ENCODE results near the gene S100A3.

Gene S100A3

DNA sequence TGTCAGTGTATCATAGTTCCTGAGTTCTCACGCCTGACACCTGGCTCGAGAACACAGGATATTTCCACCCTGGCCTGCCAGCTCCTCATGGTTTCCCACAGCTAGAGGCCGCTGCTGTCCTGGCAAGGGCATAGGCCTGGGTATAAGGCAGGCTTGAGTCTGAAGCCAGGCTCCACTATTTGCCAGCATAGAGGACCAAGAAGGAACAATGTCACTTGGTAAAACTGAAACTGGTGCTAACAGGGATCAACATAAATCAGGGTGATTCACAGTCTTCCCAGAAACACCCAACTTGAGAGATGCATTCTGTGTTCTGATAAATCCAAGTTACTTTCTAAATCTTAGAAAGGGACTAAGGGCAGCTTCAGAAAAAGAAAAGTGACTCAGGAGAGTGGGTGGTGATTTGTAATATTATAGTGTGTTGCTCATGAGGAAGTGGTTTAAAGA lies 23.5 kb upstream of the S100A3 start:
- Histone ChIP-seq H3K9ac (no peak overlapping the region), H3K27ac (no peak overlapping the region), H3K4me1 (ENCODE audit: low read depth, poor library complexity, severe bottlenecking) (peaks cover 17% of the 10 kb centered on the region), H2AFZ (ENCODE audit: low read depth) (peak overlapping the region; percentile 10; the same call in 1 of the 2 replicates), H3K79me2 (ENCODE audit: insufficient read depth, low read depth) (no peaks in the 10 kb centered on the region), H4K20me1 (ENCODE audit: insufficient read depth) (no peaks in the 10 kb centered on the region), H3K4me2 (peak overlapping the region; percentile 0; the same call in 1 of the 2 replicates), H3K36me3 (ENCODE audit: insufficient read depth) (no peaks in the 10 kb centered on the region), H3K27me3 (ENCODE audit: insufficient read depth, low read depth) (peaks cover 5% of the 10 kb centered on the region; the same call in 1 of the 2 replicates), H3K4me3 (IDR thresholded peaks at IDR 0.05; ENCODE audit: insufficient read depth, low read depth, low read length) (no peak overlapping the region)
- TF ChIP-seq, protein P1, sequence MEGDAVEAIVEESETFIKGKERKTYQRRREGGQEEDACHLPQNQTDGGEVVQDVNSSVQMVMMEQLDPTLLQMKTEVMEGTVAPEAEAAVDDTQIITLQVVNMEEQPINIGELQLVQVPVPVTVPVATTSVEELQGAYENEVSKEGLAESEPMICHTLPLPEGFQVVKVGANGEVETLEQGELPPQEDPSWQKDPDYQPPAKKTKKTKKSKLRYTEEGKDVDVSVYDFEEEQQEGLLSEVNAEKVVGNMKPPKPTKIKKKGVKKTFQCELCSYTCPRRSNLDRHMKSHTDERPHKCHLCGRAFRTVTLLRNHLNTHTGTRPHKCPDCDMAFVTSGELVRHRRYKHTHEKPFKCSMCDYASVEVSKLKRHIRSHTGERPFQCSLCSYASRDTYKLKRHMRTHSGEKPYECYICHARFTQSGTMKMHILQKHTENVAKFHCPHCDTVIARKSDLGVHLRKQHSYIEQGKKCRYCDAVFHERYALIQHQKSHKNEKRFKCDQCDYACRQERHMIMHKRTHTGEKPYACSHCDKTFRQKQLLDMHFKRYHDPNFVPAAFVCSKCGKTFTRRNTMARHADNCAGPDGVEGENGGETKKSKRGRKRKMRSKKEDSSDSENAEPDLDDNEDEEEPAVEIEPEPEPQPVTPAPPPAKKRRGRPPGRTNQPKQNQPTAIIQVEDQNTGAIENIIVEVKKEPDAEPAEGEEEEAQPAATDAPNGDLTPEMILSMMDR (conservative IDR thresholded peaks at IDR 0.05; ENCODE audit: low read depth, low read length) = peak; percentile 95

DNA sequence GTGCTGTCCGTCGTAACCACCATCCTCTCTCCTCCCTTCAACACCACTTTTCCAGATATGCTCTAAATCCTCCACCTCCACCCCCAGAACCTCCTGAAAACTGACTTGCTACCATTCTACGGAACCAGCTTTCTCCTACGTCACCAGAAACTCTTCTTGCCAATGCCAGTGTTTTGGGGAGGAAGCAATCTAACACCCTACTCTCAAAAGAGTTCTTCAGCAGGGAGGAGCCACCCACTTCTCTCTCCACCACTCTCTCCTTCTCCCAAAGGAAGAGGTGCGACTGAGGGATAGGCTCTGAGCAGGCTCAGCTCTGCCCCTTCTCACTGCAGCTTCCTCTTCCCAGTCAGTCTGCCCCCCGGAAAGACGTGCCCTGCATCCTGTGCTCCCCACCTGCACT lies 22.6 kb upstream of the S100A3 start:
- Histone ChIP-seq H3K4me2 (no peak overlapping the region), H3K36me3 (ENCODE audit: insufficient read depth) (no peaks in the 10 kb centered on the region), H2AFZ (ENCODE audit: low read depth) (no peak overlapping the region), H3K4me1 (ENCODE audit: low read depth, poor library complexity, severe bottlenecking) (peaks cover 23% of the 10 kb centered on the region), H3K4me3 (IDR thresholded peaks at IDR 0.05; ENCODE audit: insufficient read depth, low read depth, low read length) (no peak overlapping the region), H3K79me2 (ENCODE audit: insufficient read depth, low read depth) (no peaks in the 10 kb centered on the region), H4K20me1 (ENCODE audit: insufficient read depth) (no peaks in the 10 kb centered on the region), H3K27me3 (ENCODE audit: insufficient read depth, low read depth) (peaks cover 4% of the 10 kb centered on the region; the same call in 1 of the 2 replicates), H3K9ac (no peak overlapping the region), H3K27ac (no peak overlapping the region)
- TF ChIP-seq, protein P1 (conservative IDR thresholded peaks at IDR 0.05; ENCODE audit: low read depth, low read length) = no peak

DNA sequence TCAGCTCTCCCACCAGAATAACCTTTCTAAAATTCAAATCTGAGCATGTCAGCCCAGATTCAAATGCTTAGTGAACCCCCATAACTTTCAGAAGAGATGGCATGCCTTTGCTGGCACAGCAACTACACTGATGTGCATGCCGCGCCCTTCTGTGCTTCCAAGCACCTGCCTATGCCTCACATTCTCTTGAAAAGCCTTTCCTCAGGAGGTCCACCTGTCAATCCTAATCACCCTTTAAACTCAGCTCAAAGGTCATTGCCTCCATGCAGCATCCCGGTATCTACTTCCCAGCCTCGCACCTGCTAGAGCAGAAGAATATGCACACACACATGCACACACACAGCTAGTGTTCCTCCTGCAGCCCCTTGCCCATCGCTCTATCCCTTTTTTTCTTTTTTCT lies 21.8 kb upstream of the S100A3 start:
- Histone ChIP-seq H3K36me3 (ENCODE audit: insufficient read depth) (no peaks in the 10 kb centered on the region), H2AFZ (ENCODE audit: low read depth) (no peak overlapping the region), H3K4me3 (IDR thresholded peaks at IDR 0.05; ENCODE audit: insufficient read depth, low read depth, low read length) (no peak overlapping the region), H3K4me2 (no peak overlapping the region), H3K79me2 (ENCODE audit: insufficient read depth, low read depth) (no peaks in the 10 kb centered on the region), H3K27me3 (ENCODE audit: insufficient read depth, low read depth) (peaks cover under 1% of the 10 kb centered on the region; the same call in 1 of the 2 replicates), H3K9ac (no peak overlapping the region), H4K20me1 (ENCODE audit: insufficient read depth) (no peaks in the 10 kb centered on the region), H3K4me1 (ENCODE audit: low read depth, poor library complexity, severe bottlenecking) (peaks cover 28% of the 10 kb centered on the region), H3K27ac (no peak overlapping the region)
- TF ChIP-seq, protein P1 (conservative IDR thresholded peaks at IDR 0.05; ENCODE audit: low read depth, low read length) = no peak

DNA sequence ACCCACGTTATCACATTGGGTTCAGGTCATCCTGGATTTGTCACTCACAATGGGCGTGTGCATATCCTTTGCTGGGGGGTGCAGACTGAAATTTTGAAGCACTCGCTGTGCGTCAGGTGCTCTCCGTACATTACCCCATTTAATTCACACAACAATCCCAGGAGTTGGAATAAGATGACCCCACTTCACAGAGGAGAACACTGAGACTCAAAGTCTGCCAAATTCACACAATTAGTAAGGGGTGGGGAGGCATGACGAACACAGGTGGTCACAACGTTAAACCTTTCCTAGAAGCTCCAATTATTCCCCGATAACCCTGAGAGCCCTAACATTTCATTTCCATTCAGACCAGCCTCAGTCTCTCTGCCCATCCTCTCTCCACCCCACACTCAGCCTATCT lies 20.4 kb upstream of the S100A3 start:
- TF ChIP-seq, protein P1 (conservative IDR thresholded peaks at IDR 0.05; ENCODE audit: low read depth, low read length) = no peak
- no peak overlapping the region for H3K4me2 ChIP-seq
- H3K27me3 ChIP-seq (ENCODE audit: insufficient read depth, low read depth) = no peaks in the 10 kb centered on the region
- no peak overlapping the region for H3K27ac ChIP-seq
- H3K9ac ChIP-seq = no peak overlapping the region
- H3K36me3 ChIP-seq (ENCODE audit: insufficient read depth) = no peaks in the 10 kb centered on the region
- peaks cover 28% of the 10 kb centered on the region for H3K4me1 ChIP-seq (ENCODE audit: low read depth, poor library complexity, severe bottlenecking)
- peak overlapping the region; percentile 98; the same call in 1 of the 2 replicates for H2AFZ ChIP-seq (ENCODE audit: low read depth)
- no peak overlapping the region for H3K4me3 ChIP-seq (IDR thresholded peaks at IDR 0.05; ENCODE audit: insufficient read depth, low read depth, low read length)
- H3K79me2 ChIP-seq (ENCODE audit: insufficient read depth, low read depth) = no peaks in the 10 kb centered on the region
- H4K20me1 ChIP-seq (ENCODE audit: insufficient read depth) = no peaks in the 10 kb centered on the region

Data from KMS-11 (cell line).